ENCODE data around the gene PPFIBP1. TPM values are rescaled to one million over a fixed set of nuclear protein-coding genes. Genes with fewer than 3 reads are reported as not detected.

PPFIBP1 gene
- total RNA-seq, 1 donor from 2014 or later: 136 TPM

DNA sequence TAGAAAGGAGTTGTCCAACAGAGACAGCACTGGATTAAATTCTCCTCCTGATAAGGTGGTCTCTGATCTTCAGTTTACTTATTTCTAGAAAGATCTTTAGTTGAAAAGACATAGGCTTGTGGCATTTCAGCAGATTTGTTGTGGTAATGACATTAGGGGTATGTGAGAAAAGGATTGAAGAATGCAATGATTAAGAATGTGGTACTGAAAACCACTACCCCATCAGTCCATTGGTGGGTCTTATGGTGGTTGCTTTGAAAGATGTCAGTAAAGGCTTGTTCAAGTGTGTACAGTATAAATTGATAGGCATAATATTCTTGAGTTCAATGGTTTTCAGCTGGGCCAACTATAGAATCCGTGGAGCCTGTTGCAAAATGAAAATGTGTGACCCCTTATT, 10.8 kb downstream of the PPFIBP1 start:
- ATAC-seq: no peak
- Histone ChIP-seq H3K9me3 (no peaks in the 10 kb centered on the region), H3K36me3 (no peaks in the 10 kb centered on the region), H3K4me3 (no peak overlapping the region), H3K27me3 (no peaks in the 10 kb centered on the region), H3K27ac (no peak overlapping the region), H3K4me1 (peaks cover 22% of the 10 kb centered on the region)
- no peak for DNase-seq
- TF ChIP-seq, protein P1, sequence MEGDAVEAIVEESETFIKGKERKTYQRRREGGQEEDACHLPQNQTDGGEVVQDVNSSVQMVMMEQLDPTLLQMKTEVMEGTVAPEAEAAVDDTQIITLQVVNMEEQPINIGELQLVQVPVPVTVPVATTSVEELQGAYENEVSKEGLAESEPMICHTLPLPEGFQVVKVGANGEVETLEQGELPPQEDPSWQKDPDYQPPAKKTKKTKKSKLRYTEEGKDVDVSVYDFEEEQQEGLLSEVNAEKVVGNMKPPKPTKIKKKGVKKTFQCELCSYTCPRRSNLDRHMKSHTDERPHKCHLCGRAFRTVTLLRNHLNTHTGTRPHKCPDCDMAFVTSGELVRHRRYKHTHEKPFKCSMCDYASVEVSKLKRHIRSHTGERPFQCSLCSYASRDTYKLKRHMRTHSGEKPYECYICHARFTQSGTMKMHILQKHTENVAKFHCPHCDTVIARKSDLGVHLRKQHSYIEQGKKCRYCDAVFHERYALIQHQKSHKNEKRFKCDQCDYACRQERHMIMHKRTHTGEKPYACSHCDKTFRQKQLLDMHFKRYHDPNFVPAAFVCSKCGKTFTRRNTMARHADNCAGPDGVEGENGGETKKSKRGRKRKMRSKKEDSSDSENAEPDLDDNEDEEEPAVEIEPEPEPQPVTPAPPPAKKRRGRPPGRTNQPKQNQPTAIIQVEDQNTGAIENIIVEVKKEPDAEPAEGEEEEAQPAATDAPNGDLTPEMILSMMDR (IDR thresholded peaks at IDR 0.05): no peak
- intact Hi-C loops (cut with DNase I): no loop called here

DNA sequence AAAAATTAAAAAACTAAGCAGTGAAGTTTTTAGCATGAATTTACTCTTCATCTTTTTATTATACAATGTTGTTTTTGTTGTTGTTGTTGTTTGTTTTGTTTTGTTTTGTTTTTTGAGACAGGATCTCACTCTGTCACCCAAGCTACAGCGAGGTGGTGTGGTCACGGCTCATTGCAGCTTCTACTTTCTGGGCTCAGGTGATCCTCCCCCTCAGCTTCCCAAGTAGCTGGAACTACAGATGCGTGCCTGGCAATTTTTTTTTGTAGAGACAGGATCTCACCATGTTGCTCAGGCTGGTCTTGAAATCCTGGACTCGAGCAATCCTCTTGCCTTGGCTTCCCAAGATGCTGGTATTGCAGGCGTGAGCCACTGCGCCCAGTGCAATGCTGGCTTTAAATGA, 11.3 kb downstream of the PPFIBP1 start:
- H3K27me3 ChIP-seq: no peaks in the 10 kb centered on the region
- H3K4me3 ChIP-seq: no peak overlapping the region
- H3K9me3 ChIP-seq: no peaks in the 10 kb centered on the region
- DNase-seq (no peak), ATAC-seq (no peak)
- no peaks in the 10 kb centered on the region for H3K36me3 ChIP-seq
- peaks cover 19% of the 10 kb centered on the region for H3K4me1 ChIP-seq
- no peak overlapping the region for H3K27ac ChIP-seq
- intact Hi-C loops (cut with DNase I): no loop called here
- TF ChIP-seq, protein P1 (IDR thresholded peaks at IDR 0.05): no peak

DNA sequence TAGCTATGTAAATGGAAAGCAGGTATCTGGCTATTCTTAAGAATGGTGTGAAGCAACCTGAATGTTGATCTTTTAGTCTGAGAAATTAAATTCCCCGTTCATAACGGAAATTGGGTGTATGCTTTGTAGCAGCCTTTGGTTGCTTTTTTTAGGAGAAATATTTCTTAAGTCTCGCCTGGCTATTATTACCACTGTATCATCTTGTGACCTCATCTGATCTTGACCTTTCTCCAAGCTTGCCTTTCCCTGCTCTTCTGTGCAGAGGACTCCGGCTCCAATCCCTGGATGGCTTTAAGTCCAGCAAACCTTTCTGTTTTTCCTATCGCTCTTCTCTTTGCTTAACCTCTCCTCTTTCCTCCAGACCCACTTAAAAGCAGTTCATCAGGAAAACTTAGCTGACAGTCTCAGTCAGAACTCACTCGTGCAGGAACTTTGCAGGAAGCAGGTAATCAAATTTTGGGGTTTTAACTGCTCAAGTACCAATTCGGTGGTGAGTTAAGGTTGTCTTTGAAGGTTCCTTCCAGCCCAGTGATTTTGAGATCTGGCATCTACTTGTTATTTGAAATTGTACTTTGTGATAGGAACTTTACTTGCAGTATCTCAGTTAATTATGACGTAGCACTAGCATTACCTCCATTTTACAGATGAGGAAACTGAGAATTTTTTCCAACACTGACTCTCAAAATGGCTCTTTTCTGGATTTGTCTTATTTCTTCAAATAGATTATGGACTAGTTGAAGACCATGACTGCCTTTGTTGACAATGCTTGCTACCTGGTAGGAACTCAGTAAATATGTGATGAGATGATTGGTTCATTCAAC, 14.1 kb downstream of the PPFIBP1 start:
- no peak overlapping the region for H3K27ac ChIP-seq
- H3K4me3 ChIP-seq: no peak overlapping the region
- H3K36me3 ChIP-seq: no peaks in the 10 kb centered on the region
- no peak for ATAC-seq
- DNase-seq: no peak
- no peaks in the 10 kb centered on the region for H3K27me3 ChIP-seq
- TF ChIP-seq, protein P1 (IDR thresholded peaks at IDR 0.05): no peak
- H3K4me1 ChIP-seq: peaks cover 18% of the 10 kb centered on the region
- H3K9me3 ChIP-seq: no peaks in the 10 kb centered on the region
- intact Hi-C loops (cut with DNase I): no loop called here

DNA sequence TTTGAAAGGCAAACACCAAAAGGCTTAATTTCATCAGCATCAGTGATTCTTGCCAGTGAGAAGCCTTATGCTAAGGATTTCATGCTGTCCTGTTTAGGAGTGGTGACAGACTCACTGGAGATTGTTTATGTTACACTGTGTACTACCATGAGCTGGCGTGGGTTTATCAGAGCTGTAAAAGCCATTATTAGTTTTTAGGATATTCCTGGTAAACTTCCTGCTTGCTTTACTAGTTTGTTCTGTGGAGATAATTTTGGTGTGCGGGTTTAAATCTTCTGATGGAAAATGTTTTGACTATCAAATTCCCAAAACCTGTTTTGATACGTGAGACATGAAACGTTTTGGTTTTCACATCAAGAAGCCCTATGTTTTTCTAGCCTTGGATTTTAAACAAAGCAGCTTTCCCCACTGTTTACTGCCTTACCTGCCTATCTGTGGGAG, 15.2 kb downstream of the PPFIBP1 start:
- DNase-seq (no peak), ATAC-seq (peak; percentile 36)
- intact Hi-C loops (cut with DNase I): no loop called here
- H3K4me1 ChIP-seq: peaks cover 18% of the 10 kb centered on the region
- no peak overlapping the region for H3K4me3 ChIP-seq
- H3K36me3 ChIP-seq: no peaks in the 10 kb centered on the region
- no peaks in the 10 kb centered on the region for H3K27me3 ChIP-seq
- peak overlapping the region; percentile 40 for H3K27ac ChIP-seq
- no peaks in the 10 kb centered on the region for H3K9me3 ChIP-seq
- TF ChIP-seq, protein P1 (IDR thresholded peaks at IDR 0.05): no peak

DNA sequence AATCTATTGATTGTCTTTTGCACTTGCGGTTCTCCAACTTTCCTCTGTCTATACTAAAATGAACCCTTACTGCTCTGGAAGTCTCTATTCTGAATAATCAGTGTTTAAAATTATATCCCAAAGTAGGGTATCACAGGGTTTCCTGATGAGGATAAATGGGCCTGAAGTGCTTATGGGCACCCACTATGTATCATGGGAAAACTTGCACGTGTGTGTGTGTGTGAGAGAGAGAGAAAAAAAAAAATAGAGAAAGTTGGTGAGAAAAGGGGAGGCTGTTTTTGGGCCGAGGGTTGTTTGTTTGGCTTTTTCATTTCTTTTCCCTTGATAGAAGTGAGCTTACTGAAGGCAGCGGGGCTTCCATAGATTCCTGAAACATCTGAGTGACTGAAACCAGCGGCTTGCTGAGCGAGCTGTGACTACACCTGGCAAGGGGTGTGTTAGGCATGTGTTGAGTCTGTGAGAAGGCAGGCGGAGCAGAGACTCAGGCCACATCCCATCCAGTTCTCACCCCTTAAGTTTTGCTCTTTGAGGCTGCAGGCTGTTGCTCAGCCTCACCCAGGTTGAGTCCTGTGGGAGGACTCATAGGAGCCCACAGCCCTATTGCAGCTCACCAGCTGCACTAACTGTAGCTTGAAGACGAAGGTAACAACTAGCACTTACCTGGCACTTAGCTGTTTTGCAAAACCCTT, 17.2 kb downstream of the PPFIBP1 start:
- intact Hi-C loops (cut with DNase I): no loop called here
- Histone ChIP-seq H3K36me3 (no peaks in the 10 kb centered on the region), H3K27me3 (no peaks in the 10 kb centered on the region), H3K4me3 (no peak overlapping the region), H3K4me1 (peaks cover 18% of the 10 kb centered on the region), H3K27ac (no peak overlapping the region), H3K9me3 (no peaks in the 10 kb centered on the region)
- TF ChIP-seq, protein P1 (IDR thresholded peaks at IDR 0.05): no peak
- DNase-seq (no peak), ATAC-seq (peak; percentile 45)
